ENCODE measurements around the gene GNG7.

DNA sequence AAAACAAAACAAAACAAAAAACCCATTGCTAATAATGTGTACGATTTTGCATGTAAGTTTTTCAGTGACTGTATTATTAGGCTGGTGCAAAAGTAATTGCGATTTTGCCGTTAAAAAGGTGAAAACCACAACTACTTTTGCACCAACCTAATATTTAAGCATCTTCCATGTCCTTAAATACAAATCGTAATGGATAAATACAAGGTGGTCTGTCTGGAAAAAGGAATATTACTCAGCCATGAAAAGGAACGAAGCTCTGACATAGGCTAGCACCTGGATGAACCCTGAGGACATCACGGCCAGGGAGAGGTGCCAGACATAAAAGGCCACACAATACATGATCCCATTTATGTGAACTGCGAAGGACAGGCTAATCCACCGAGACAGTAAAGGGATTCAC lies 193.4 kb downstream of the GNG7 start:
- TF ChIP-seq, protein P1, sequence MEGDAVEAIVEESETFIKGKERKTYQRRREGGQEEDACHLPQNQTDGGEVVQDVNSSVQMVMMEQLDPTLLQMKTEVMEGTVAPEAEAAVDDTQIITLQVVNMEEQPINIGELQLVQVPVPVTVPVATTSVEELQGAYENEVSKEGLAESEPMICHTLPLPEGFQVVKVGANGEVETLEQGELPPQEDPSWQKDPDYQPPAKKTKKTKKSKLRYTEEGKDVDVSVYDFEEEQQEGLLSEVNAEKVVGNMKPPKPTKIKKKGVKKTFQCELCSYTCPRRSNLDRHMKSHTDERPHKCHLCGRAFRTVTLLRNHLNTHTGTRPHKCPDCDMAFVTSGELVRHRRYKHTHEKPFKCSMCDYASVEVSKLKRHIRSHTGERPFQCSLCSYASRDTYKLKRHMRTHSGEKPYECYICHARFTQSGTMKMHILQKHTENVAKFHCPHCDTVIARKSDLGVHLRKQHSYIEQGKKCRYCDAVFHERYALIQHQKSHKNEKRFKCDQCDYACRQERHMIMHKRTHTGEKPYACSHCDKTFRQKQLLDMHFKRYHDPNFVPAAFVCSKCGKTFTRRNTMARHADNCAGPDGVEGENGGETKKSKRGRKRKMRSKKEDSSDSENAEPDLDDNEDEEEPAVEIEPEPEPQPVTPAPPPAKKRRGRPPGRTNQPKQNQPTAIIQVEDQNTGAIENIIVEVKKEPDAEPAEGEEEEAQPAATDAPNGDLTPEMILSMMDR (IDR thresholded peaks at IDR 0.05) = no peak
- TF ChIP-seq POLR2A (IDR thresholded peaks at IDR 0.05) = no peak

All from adrenal gland (tissue), 5 donors.